HepG2 (cell line): ENCODE data around the gene NFKB2. TPM values are rescaled to one million over a fixed set of nuclear protein-coding genes. Genes with fewer than 3 reads are reported as not detected.
A peak's percentile ranks its signal among the peaks of the same experiment; 100 is the strongest.

Experiments used
- ATAC-seq: fragments of 200-7000 bp; cut with Tn5 transposase; 3 replicates; pipeline ENCODE4 v1.9.1; 2020; ENCODE audit warnings: mild to moderate bottlenecking, moderate library complexity
- BruUV-seq: library from RNA; stranded (reverse); fragments of 400-500 nt; replicated peaks from 2 replicates; lab custom pipeline; 2021; lab: Mats Ljungman, UMichigan
- CTCF ChIA-PET: fragments of 300-600 bp; formaldehyde crosslinking; extraction: SDS; loops from one replicate; lab custom pipeline; 2021; ENCODE audit warnings: low total read pairs, inconsistent platforms, low intra/inter-chr PET ratio; lab: Yijun Ruan, JAX
- POLR2A ChIA-PET: fragments of 350-600 bp; sonication (Branson Sonifier 250); formaldehyde crosslinking; loops from one replicate; lab custom pipeline; 2020; ENCODE audit warnings: antibody characterized with exemption, inconsistent platforms; lab: Yijun Ruan, JAX
- DNase-seq: peaks from one replicate; pipeline ENCODE4 v3.0.0-alpha.2; 2015; ENCODE audit warnings: low spot score
- FAIRE-seq: peaks from 3 replicates; lab custom pipeline; 2011; peaks lifted over from hg19 to GRCh38; lab: Jason Lieb, UNC
- H2AFZ ChIP-seq: one replicate; pipeline ENCODE4 v1.6.1; 2011; ENCODE audit warnings: low read length, inconsistent platforms
- H3K27ac ChIP-seq: fragments of 300-600 bp; 3 replicates; pipeline ENCODE4 v1.8.0; 2011; ENCODE audit warnings: mixed run types, mild to moderate bottlenecking, mixed read lengths, low read length, inconsistent platforms; ENCODE audit not compliant: insufficient read depth; ENCODE audit errors: extremely low read length
- H3K27me3 ChIP-seq, 2 experiments: fragments of 200-600 bp in 1 of 2; 2 replicates in 1 of 2; 3 replicates in 1 of 2; pipeline versions ENCODE4 v1.6.0 to v1.8.0; 2011; ENCODE audit warnings: low read length in 2 of 2, mild to moderate bottlenecking in 2 of 2, moderate library complexity in 2 of 2, inconsistent platforms in 1 of 2; ENCODE audit not compliant: insufficient read depth in 2 of 2, control insufficient read depth in 1 of 2
- H3K36me3 ChIP-seq, 2 experiments: fragments of 200-600 bp in 1 of 2; replicated peaks in 1 of 2; 2 replicates in 1 of 2; 3 replicates in 1 of 2; pipeline versions ENCODE4 v1.5.1 to v1.8.0; 2011; ENCODE audit warnings: low read length in 2 of 2, inconsistent platforms in 1 of 2; ENCODE audit not compliant: insufficient read depth in 2 of 2, control insufficient read depth in 1 of 2
- H3K4me1 ChIP-seq: 2 replicates; pipeline ENCODE4 v1.5.1; 2012; ENCODE audit warnings: low read length, inconsistent platforms; ENCODE audit not compliant: insufficient read depth
- H3K4me2 ChIP-seq: 2 replicates; pipeline ENCODE4 v1.6.0; 2011; ENCODE audit warnings: low read depth, low read length, inconsistent platforms
- H3K4me3 ChIP-seq, 3 experiments: fragments of 200-600 bp in 1 of 3; sonication (generic), shearing (Covaris generic) in 1 of 3; replicated peaks in 1 of 3; 2 replicates each; pipeline ENCODE4 v1.5.1; 2011 to 2016; ENCODE audit warnings: low read length in 3 of 3, inconsistent platforms in 2 of 3, low read depth in 2 of 3, mild to moderate bottlenecking in 2 of 3, control low read depth in 1 of 3, mixed read lengths in 1 of 3; ENCODE audit not compliant: insufficient read depth in 1 of 3
- H3K79me2 ChIP-seq: one replicate; pipeline ENCODE4 v1.6.1; 2011; ENCODE audit warnings: low read length, inconsistent platforms; ENCODE audit not compliant: insufficient read depth
- H3K9ac ChIP-seq: 2 replicates; pipeline ENCODE4 v1.6.0; 2011; ENCODE audit warnings: mild to moderate bottlenecking, low read depth, low read length, inconsistent platforms; ENCODE audit not compliant: insufficient read depth
- H3K9me3 ChIP-seq: 2 replicates; pipeline ENCODE4 v1.5.1; 2012; ENCODE audit warnings: mild to moderate bottlenecking, low read length
- H4K20me1 ChIP-seq: 2 replicates; pipeline ENCODE4 v1.6.0; 2011; ENCODE audit warnings: inconsistent platforms, mild to moderate bottlenecking, low read length, moderate library complexity; ENCODE audit not compliant: insufficient read depth
- AGO2 ChIP-seq: fragments of 200-400 bp; formaldehyde crosslinking; optimal IDR thresholded peaks from 2 replicates; pipeline ENCODE3; 2017; ENCODE audit warnings: mild to moderate bottlenecking, low read depth, low read length, moderate library complexity
- FOXA3 ChIP-seq: IDR thresholded peaks from 2 replicates; pipeline ENCODE4 v1.6.1; 2016; ENCODE audit warnings: missing genetic modification reagents, missing compliant biosample characterization
- NFE2 ChIP-seq: sonication (generic); formaldehyde crosslinking; IDR thresholded peaks from 2 replicates; pipeline ENCODE4 v1.4.0; 2020; ENCODE audit warnings: missing genetic modification reagents
- RFX1 ChIP-seq: fragments of 450-650 bp; IDR thresholded peaks from 2 replicates; pipeline ENCODE4 v1.6.1; 2017
- XRCC5 ChIP-seq: fragments of 200-400 bp; formaldehyde crosslinking; optimal IDR thresholded peaks from 2 replicates; pipeline ENCODE3; 2017; ENCODE audit warnings: mild to moderate bottlenecking, low read length
- ZFY ChIP-seq: sonication (generic); formaldehyde crosslinking; IDR thresholded peaks from 2 replicates; pipeline ENCODE4 v1.4.0; 2020; ENCODE audit warnings: missing genetic modification reagents
- ZNF30 ChIP-seq: sonication (generic); formaldehyde crosslinking; IDR thresholded peaks from 2 replicates; pipeline ENCODE4 v1.5.0; 2020; ENCODE audit warnings: mild to moderate bottlenecking, missing genetic modification reagents
- WGBS: methylation state at CpG from one replicate; pipeline ENCODE4 v1.1.6; 2017; ENCODE audit warnings: low lambda C conversion rate; 5-methylcytosine and 5-hydroxymethylcytosine counted together
- in situ Hi-C: cut with HindIII; loops from 2 replicates; pipeline ENCODE4 v1.10.0; 2017; ENCODE audit warnings: low pct_unique_long_range_greater_than_20kb; ENCODE audit not compliant: extremely low pct_ligation_motif_present
- intact Hi-C: fragments of 100-400 bp; cut with micrococcal nuclease; formaldehyde crosslinking; loops from one replicate; pipeline ENCODE4 v1.10.0; 2022; ENCODE audit not compliant: unreplicated experiment
- polyA plus RNA-seq, 8 experiments: library from polyadenylated mRNA; depleted of rRNA in 3 of 8; stranded (reverse) in 7 of 8; unstranded in 1 of 8; fragments of >200 nt; fragmentation: Illumina TruSeq in 4 of 8; extraction: Trizol in 4 of 8; gene quantifications; 2 replicates each; pipeline versions ENCODE4 v1.2.1 to v1.2.3, GENCODE V29; 2011 to 2016; ENCODE audit warnings: low read depth in 4 of 8, missing spikeins in 1 of 8, mixed read lengths in 1 of 8; ENCODE audit not compliant: insufficient read depth in 1 of 8
- total RNA-seq, 5 experiments: library from RNA; depleted of rRNA; stranded (reverse); fragments of >200 nt; fragmentation: Illumina TruSeq; extraction: Trizol; gene quantifications; 2 replicates each; pipeline ENCODE4 v1.2.3, GENCODE V29; 2016; ENCODE audit warnings: low read depth in 1 of 5

NFKB2 gene
- total and polyA plus RNA-seq, 2 of the 13 experiments (the other 11 are each of a cell fraction or from before 2014, with no cell fraction given) = 7.7 to 12.5 TPM

DNA sequence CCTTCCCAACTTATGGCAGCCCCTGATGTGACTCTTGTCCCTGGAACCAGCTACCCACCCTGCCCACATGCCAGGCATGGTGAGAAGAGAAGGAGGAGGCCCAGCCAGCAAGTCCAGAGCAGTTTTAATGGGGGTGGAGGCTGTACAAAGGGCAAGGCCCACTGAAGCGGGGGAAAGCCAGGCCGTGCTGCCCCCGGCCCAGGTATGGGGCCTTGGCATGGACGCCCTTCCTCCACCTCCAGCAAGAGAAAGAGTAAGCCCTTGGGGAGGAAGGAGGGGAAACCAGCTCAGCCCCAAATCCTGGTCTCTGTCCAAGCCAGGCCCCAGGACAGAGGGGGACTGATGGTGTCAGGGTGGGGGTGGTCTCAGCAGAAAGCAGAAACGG, 7.0 kb downstream of the NFKB2 start:
- Histone ChIP-seq H3K4me1 (peaks cover 18% of the 10 kb centered on the region), H3K36me3 (peaks cover 0 to 4% of the 10 kb centered on the region in 2 experiments; a peak in 1 of 5 replicates), H3K4me3 (no peak overlapping the region), H3K27ac (no peak overlapping the region), H2AFZ (no peak overlapping the region), H4K20me1 (no peaks in the 10 kb centered on the region), H3K4me2 (no peak overlapping the region), H3K79me2 (no peaks in the 10 kb centered on the region), H3K9ac (no peak overlapping the region)
- 80% methylated on average over 5 of the region's 5 CpGs for WGBS
- POLR2A ChIA-PET = interaction anchor here (1.7 kb wide), 1 partner anchor 30 kb away, joined by 3 read pairs; the partner anchor contains the start of gene CUEDC2
- FAIRE-seq (no peak), DNase-seq (no peak), ATAC-seq (no peak)
- in situ Hi-C loops = loop anchor here (10.0 kb wide), 1 partner anchor 72 kb away; no protein-coding TSS in a partner anchor
- CTCF ChIA-PET = interaction anchor here (1.9 kb wide), 1 partner anchor 9 kb away, joined by 4 read pairs; no protein-coding TSS in a partner anchor
- no TSS peak for BruUV-seq
- intact Hi-C loops = no loop called here
- TF ChIP-seq ZFY (CRISPR knock-in tag) = no peak
- TF ChIP-seq, all 625 proteins: peak for 0
- no peaks in the 10 kb centered on the region for H3K9me3 ChIP-seq
- H3K27me3 ChIP-seq = peaks cover 3 to 11% of the 10 kb centered on the region in 2 experiments; a peak in 4 of 5 replicates

DNA sequence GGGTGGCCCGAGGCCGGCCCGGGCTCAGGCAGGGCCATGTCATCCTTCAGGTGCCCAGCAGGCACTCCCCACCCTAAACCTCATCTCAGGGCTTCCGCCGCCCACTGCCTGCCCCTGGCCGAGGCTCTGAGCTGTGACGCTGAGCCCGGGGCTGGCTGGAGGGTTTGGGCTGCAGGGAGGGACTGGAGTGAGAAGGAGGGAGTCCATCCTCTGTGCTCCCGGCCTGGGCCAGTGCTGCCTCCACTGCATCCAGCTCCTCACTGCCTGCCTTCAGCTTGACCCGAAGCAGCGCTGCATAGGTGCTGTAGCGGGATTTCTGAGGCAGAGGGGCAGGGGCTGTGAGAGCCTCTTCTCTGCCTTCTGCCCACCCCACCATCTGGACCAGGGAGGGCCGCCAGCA, 7.6 kb downstream of the NFKB2 start:
- no peak overlapping the region for H3K4me3 ChIP-seq
- no peak overlapping the region for H3K4me2 ChIP-seq
- H4K20me1 ChIP-seq = no peaks in the 10 kb centered on the region
- H3K9me3 ChIP-seq = no peaks in the 10 kb centered on the region
- no peak for DNase-seq
- H3K4me1 ChIP-seq = peaks cover 20% of the 10 kb centered on the region
- intact Hi-C loops (no loop called here), in situ Hi-C loops (loop anchor here (10.0 kb wide), 1 partner anchor 72 kb away; no protein-coding TSS in a partner anchor)
- H2AFZ ChIP-seq = no peak overlapping the region
- peaks cover 0 to 4% of the 10 kb centered on the region in 2 experiments; a peak in 1 of 5 replicates for H3K36me3 ChIP-seq
- H3K79me2 ChIP-seq = no peaks in the 10 kb centered on the region
- WGBS = no CpG with 5 or more reads among the region's 13 CpGs
- CTCF ChIA-PET = interaction anchor here (1.9 kb wide), 1 partner anchor 10 kb away, joined by 4 read pairs; no protein-coding TSS in a partner anchor
- no peak overlapping the region for H3K9ac ChIP-seq
- no TSS peak for BruUV-seq
- no peak for ATAC-seq
- POLR2A ChIA-PET = interaction anchor here (0.7 to 1.7 kb wide), 4 partner anchors 7 to 29 kb away, joined by 3 to 5 read pairs (median 3); partner anchors contain the start of genes CUEDC2 and NFKB2
- TF ChIP-seq FOXA3 (CRISPR knock-in tag) (no peak), RFX1 (no peak), AGO2 (peak; percentile 18), NFE2 (CRISPR knock-in tag) (no peak), ZNF30 (CRISPR knock-in tag) (no peak), XRCC5 (no peak)
- TF ChIP-seq, all 625 proteins: peak for 1
- H3K27me3 ChIP-seq = peaks cover 6 to 17% of the 10 kb centered on the region in 2 experiments
- H3K27ac ChIP-seq = no peak overlapping the region
- FAIRE-seq = no peak
